HG03354 (cell line): ENCODE measurements around the gene SCN2B.
A peak's percentile ranks its signal among the peaks of the same experiment; 100 is the strongest.
"Not testable (repeated sequence)": the region's sequence is repeated elsewhere in the genome, so short reads cannot be mapped to it uniquely, and the experiment has no call there.

Experiments used
- ATAC-seq: cut with Tn5 transposase; IDR thresholded peaks from one replicate; pipeline ENCODE4 v1.9.1; 2021; ENCODE audit warnings: mild to moderate bottlenecking; ENCODE audit not compliant: unreplicated experiment, poor library complexity, severe bottlenecking

The SCN2B gene

GRCh38 chr11:118209033-118209432 lies 32.6 kb upstream of the SCN2B start:
- no peak for ATAC-seq

- no peak for ATAC-seq
Observed at GRCh38 chr11:118207079-118207478, 30.6 kb upstream of the SCN2B start.

GRCh38 chr11:118206391-118207031 lies 30.1 kb upstream of the SCN2B start:
- no peak for ATAC-seq

- no peak for ATAC-seq
Observed at GRCh38 chr11:118205606-118206378, 29.4 kb upstream of the SCN2B start.

GRCh38 chr11:118202599-118203422 lies 26.4 kb upstream of the SCN2B start:
- ATAC-seq = peak; percentile 59

GRCh38 chr11:118201966-118202365 lies 25.5 kb upstream of the SCN2B start:
- no peak for ATAC-seq

- no peak for ATAC-seq
Observed at GRCh38 chr11:118200901-118201680, 24.7 kb upstream of the SCN2B start.

DNA sequence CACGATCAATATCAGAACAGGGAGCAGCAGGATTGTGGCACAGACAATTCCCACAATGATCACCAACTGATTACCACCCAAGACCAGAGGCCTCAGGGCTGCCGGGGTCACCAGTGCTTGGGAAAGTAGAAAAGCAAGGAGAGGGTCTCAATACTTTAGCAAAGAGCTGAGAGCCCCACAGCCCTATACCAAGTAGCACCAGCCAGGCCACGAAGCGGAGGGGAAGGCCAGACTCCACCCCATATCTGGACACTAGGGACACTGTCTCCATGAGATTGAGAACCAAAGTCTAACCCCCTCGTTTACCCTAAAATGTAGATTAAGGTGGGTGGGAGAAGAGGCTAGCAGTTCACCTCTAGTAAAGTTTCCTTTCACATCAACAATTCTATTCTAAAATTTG lies 24.1 kb upstream of the SCN2B start:
- ATAC-seq = no peak

DNA sequence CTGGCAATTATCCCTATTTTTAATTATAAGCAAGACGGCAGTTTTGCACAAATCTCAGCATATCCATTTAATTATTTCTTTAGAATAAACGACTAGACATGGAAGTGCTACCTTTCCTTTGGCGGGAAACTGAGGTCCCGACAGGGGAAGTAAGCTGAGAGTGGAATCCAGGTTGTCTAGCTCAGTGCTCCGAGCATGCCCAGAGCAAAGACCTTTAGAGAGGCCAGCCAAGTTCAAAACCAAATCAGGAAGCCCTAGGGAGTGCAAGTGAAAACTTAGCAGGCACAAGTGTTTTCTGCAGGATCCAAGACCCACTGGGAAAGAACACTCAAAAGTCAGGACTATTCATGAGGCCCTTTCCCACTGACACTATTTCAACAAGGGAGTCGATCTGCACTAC lies 22.7 kb upstream of the SCN2B start:
- ATAC-seq = no peak

- ATAC-seq = peak; percentile 55
Observed at GRCh38 chr11:118198370-118198769, 21.9 kb upstream of the SCN2B start.

- no peak for ATAC-seq
Observed at GRCh38 chr11:118194835-118195627, 18.6 kb upstream of the SCN2B start.

DNA sequence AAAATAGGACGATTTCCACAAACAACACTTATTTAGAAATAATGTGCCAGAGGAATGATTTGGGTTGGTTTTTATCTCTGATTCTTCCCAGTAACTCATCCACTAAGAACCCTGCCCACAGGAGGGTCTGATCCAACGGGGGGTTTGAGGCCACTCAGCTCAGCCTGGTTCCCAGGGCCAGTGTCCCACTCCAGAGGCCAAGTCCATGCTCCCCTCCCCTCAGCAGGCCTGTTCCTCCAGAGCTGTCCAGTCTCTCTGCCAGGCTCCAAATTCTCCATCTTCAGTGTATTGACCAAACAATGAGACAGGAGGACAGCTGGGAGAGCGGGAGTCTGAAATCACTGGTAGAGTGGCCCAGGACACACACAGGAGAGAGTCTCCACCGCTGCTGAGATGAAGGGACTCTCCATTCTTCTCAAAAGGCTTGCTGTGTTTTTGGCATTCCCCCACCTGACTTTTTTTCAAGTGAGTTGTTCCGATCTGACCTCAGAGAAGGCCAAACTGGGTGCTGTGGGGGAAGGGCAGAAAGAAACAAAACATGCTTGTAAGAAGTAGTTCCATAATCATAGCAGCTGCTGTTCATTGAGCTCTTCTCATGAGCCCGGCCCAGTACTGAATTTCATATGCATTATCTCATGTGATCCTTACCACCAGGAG lies 17.6 kb upstream of the SCN2B start:
- ATAC-seq = no peak

- ATAC-seq = not testable (repeated sequence)
Observed at GRCh38 chr11:118192817-118193216, 16.4 kb upstream of the SCN2B start.

DNA sequence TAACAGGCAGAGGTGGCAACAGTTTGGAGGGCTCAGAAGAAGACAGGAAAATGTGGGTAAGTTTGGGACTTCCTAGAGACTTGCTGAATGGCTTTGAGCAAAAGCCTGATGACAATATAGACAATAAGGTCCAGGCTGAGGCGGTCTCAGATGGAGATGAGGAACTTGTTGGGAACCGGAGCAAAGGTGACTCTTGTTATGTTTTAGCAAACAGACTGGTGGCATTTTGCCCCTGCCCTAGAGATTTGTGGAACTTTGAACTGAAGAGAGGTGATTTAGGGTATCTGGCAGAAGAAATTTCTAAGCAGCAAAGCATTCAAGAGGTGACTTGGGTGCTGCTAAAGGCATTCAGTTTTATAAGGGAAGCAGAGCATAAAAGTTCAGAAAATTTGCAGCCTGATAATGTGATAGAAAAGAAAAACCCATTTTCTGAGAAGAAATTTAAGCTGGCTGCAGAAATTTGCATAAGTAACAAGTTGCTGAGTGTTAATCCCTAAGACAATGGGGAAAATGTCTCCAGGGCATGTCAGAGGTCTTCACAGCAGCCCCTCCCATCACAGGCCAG lies 14.6 kb upstream of the SCN2B start:
- ATAC-seq = not testable (repeated sequence)

DNA sequence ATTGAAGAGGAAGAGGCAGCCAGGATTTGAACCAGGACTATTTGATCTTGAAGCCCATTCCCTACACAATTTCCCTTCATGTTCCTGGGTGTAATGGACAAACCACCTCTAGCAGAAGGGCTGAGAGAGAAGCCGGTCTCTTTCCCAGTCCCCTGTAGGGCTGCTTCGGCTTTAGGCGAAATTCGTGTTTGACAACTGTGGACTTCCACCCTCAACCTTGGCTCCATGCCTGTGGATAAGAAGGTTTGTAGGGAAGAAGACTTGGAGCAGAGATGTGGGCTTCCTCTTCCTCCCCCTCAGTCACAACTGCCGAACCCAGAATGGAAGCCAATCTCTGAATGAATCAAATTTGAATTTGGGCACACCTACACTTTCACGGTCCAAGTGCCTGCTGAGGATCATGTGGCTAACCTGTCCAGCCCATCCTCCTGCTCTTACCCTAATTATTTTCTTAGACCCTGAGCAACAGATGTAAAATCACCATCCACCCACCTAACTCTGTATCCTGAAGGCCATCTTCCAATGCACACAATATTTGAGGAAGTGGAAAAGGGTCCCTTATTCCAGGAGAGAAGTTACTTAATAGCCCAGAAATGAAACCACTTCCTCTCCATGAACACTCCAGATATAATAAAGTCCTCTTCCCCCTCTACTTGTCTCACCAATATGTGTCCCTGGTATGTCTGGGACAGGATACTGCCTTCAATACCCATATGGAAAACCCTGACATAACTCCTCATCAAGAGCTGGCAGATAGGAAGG lies 10.1 kb upstream of the SCN2B start:
- ATAC-seq = no peak

DNA sequence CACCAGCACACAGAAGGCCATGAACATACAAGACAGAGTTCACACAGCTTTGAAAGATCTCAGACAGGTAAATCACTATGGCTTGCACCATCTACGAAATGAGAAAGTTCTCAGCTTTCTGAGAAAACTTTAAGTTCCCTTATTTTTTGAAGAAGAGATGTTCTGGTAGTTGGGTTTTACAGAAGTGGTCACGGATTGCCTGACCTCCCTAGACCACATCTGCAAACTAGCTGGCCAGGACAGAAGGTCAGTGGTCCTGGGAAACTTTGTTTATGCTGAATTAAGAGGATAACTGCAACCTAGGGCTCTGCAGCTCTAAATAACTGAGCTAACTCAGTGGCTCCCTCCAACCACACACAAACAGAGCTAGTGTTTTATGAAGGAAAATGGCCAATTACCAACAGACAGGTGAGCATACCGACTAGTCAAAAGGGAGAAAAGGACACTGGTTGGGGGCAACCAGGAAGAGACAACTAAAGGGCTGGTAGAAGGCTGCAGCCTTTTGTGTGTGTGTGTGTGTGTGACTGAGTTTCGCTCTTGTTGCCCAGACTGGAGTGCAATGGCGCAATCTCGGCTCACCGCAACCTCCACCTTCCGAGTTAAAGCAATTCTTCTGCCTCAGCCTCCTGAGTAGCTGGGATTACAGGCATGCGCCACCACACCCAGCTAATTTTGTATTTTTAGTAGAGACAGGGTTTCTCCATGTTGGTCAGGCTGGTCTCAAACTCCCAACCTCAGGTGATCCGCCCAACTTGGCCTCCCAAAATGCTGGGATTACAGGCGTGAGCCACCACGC lies 8.5 kb upstream of the SCN2B start:
- ATAC-seq = no peak

DNA sequence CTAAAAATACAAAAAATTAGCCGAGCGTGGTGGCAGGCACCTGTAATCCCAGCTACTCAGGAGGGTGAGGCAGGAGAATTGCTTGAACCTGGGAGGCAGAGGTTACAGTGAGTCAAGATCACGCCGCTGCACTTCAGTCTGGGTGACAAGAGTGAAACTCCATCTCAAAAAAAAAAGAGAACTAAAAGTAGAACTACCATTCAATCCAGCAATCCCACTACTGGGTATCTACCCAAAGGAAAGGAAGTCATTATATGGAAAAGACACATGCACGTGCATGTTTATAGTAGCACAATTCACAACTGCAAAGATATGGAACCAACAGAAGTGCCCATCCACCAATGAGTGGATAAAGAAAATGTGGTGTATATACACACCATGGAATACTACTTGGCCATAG lies 7.3 kb upstream of the SCN2B start:
- ATAC-seq = not testable (repeated sequence)
